Suprapubic skin (tissue), 4 donors: ENCODE measurements around the gene LGALS4.

Experiments used
- CTCF ChIP-seq, 2 donors: fragments of 200-600 bp in 1 of 2; fragments of 450-650 bp in 1 of 2; sonication (generic) in 1 of 2; IDR thresholded peaks; one replicate each; pipeline ENCODE4 v1.5.1; 2016 to 2019; ENCODE audit warnings: antibody characterized with exemption in 2 of 2, mild to moderate bottlenecking in 1 of 2, moderate library complexity in 1 of 2
- EP300 ChIP-seq: sonication (generic); formaldehyde crosslinking; IDR thresholded peaks from one replicate; pipeline ENCODE4 v1.6.1; 2017; ENCODE audit warnings: antibody characterized with exemption
- POLR2A ChIP-seq, 2 donors: fragments of 450-650 bp; IDR thresholded peaks; one replicate each; pipeline ENCODE4 v1.6.1; 2017; ENCODE audit warnings: antibody characterized with exemption in 2 of 2, mild to moderate bottlenecking in 2 of 2, moderate library complexity in 2 of 2
- POLR2AphosphoS5 ChIP-seq, 3 donors: sonication (generic); formaldehyde crosslinking; IDR thresholded peaks; one replicate each; pipeline ENCODE4 v1.6.1; 2017; ENCODE audit warnings: antibody characterized with exemption in 3 of 3

GRCh38 chr19:38815059-38816001 is 2.6 kb upstream of the LGALS4 start:
- TF ChIP-seq POLR2AphosphoS5 (IDR thresholded peaks at IDR 0.05), result no peak
- TF ChIP-seq CTCF (IDR thresholded peaks at IDR 0.05), result no peak
- no peak for TF ChIP-seq POLR2A (IDR thresholded peaks at IDR 0.05)
- TF ChIP-seq EP300, result no peak
